Measurements from ENCODE around the gene SLC10A7.

DNA sequence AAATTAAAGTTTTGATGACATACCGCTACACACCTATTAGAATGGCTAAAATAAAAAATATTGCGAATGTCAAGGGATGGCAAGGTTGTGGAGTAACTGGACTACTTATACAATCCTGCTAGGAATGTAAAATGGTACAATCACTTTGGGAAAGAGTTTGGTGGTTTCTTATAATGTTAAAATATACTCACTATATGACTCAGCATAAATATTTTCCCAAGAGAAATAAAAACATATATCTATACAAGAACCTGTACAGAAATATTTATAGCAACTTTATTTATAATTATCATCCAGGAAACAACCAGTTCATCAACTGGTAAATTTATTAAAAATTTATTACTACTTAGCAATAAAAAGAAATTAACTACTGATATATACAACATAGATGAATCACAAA lies 89.7 kb downstream of the SLC10A7 start:
- no peak for TF ChIP-seq POLR2A (IDR thresholded peaks at IDR 0.05)
- TF ChIP-seq, protein P1, sequence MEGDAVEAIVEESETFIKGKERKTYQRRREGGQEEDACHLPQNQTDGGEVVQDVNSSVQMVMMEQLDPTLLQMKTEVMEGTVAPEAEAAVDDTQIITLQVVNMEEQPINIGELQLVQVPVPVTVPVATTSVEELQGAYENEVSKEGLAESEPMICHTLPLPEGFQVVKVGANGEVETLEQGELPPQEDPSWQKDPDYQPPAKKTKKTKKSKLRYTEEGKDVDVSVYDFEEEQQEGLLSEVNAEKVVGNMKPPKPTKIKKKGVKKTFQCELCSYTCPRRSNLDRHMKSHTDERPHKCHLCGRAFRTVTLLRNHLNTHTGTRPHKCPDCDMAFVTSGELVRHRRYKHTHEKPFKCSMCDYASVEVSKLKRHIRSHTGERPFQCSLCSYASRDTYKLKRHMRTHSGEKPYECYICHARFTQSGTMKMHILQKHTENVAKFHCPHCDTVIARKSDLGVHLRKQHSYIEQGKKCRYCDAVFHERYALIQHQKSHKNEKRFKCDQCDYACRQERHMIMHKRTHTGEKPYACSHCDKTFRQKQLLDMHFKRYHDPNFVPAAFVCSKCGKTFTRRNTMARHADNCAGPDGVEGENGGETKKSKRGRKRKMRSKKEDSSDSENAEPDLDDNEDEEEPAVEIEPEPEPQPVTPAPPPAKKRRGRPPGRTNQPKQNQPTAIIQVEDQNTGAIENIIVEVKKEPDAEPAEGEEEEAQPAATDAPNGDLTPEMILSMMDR (IDR thresholded peaks at IDR 0.05), result no peak
